ENCODE measurements around the gene FGA.

DNA sequence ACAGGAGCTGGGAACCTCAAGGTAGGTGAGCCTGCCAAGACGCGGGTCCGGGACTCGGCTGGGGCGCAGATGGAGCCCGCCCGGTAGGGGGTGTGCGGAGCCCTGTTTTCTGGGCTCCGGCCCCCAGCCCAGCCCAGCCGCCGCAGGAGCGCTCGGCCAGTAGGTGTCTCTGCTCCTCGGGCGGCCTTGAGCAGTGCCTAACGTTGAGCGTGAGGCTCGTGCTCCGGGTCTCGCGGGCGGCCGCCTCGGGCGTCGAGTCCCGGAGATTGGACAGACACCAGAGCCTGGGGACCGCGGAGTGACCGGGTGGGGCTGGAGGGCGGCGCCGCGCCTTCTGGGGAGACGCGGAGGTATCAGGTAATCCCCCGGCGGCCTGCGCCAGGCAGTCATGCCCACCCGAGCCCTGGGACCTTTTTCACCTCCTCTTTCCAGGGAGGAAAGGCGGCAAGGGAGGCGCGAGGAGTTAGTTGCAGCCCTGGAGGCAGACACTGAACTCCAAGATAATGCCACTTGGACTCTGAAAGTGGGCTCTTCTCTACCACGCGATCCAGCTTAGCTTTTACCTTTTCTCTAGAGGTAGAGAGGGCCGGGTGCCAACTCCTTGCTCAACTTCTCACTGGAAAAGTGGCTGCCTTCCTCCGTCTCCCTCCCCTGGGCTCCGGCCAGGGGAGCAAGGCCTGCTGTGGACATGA lies 36.4 kb upstream of the FGA start:
- TF ChIP-seq TEAD4 (IDR thresholded peaks at IDR 0.05): no peak
- TF ChIP-seq, protein P1, sequence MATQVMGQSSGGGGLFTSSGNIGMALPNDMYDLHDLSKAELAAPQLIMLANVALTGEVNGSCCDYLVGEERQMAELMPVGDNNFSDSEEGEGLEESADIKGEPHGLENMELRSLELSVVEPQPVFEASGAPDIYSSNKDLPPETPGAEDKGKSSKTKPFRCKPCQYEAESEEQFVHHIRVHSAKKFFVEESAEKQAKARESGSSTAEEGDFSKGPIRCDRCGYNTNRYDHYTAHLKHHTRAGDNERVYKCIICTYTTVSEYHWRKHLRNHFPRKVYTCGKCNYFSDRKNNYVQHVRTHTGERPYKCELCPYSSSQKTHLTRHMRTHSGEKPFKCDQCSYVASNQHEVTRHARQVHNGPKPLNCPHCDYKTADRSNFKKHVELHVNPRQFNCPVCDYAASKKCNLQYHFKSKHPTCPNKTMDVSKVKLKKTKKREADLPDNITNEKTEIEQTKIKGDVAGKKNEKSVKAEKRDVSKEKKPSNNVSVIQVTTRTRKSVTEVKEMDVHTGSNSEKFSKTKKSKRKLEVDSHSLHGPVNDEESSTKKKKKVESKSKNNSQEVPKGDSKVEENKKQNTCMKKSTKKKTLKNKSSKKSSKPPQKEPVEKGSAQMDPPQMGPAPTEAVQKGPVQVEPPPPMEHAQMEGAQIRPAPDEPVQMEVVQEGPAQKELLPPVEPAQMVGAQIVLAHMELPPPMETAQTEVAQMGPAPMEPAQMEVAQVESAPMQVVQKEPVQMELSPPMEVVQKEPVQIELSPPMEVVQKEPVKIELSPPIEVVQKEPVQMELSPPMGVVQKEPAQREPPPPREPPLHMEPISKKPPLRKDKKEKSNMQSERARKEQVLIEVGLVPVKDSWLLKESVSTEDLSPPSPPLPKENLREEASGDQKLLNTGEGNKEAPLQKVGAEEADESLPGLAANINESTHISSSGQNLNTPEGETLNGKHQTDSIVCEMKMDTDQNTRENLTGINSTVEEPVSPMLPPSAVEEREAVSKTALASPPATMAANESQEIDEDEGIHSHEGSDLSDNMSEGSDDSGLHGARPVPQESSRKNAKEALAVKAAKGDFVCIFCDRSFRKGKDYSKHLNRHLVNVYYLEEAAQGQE (IDR thresholded peaks at IDR 0.05; ENCODE audit: low read depth): no peak
